Skeletal muscle satellite cell (primary cell): Measurements from ENCODE around the gene GLCCI1.
"Not testable (repeated sequence)": the region's sequence is repeated elsewhere in the genome, so short reads cannot be mapped to it uniquely, and the experiment has no call there.

Experiments used
- H3K27me3 ChIP-seq: 2 replicates; pipeline ENCODE4 v1.7.0; 2013; ENCODE audit warnings: low read length; ENCODE audit not compliant: control insufficient read depth, insufficient read depth
- H3K36me3 ChIP-seq: 2 replicates; pipeline ENCODE4 v1.7.0; 2013; ENCODE audit warnings: mild to moderate bottlenecking, control low read depth, low read length; ENCODE audit not compliant: insufficient read depth
- H3K4me1 ChIP-seq: 2 replicates; pipeline ENCODE4 v1.7.0; 2013; ENCODE audit warnings: low read length; ENCODE audit not compliant: control insufficient read depth, insufficient read depth
- H3K4me2 ChIP-seq: 2 replicates; pipeline ENCODE4 v1.7.0; 2013; ENCODE audit warnings: mild to moderate bottlenecking, low read length
- H3K4me3 ChIP-seq: 2 replicates; pipeline ENCODE4 v1.7.0; 2013; ENCODE audit warnings: low read length
- H3K9ac ChIP-seq: 2 replicates; pipeline ENCODE4 v1.7.0; 2013; ENCODE audit warnings: mild to moderate bottlenecking, low read depth, low read length, moderate library complexity
- H3K9me3 ChIP-seq: replicated peaks from 2 replicates; pipeline ENCODE4 v1.7.0; 2013; ENCODE audit warnings: mild to moderate bottlenecking, control low read depth, low read length

Gene GLCCI1

DNA sequence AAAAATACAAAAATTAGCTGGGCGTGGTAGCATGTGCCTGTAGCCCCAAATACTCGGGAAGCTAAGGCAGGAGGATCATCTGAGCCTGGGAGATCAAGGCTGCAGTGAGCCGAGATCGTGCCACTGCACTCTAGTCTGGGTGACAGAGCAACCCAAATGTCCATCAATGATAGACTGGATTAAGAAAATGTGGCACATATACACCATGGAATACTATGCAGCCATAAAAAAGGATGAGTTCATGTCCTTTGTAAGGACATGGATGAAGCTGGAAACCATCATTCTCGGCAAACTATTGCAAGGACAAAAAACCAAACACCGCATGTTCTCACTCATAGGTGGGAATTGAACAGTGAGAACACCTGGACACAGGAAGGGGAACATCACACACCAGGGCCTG is 26.8 kb downstream of the GLCCI1 start:
- not testable (repeated sequence) for H3K4me2 ChIP-seq, H3K9ac ChIP-seq, H3K4me1 ChIP-seq, H3K9me3 ChIP-seq, H3K27me3 ChIP-seq, H3K4me3 ChIP-seq, H3K36me3 ChIP-seq

DNA sequence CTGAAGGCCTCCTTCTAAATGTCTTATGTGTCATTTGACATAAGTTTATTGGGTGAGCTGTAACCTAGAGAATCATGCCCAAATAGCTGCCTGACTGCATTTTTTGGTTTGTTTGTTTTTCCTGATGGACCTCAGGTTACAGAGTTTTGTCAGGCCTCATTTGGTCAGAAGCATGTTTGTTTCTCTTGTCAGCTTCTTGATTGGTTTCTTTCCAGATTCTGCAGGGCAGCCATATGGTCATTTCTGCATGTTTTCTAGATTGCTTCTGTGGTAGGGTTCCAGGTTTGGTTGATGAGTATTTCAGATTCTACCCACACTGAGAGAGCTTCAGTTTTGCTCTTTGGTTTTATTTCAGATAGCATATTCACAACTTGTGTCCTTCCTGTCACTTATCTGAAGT is 28.0 kb downstream of the GLCCI1 start:
- no peak overlapping the region for H3K4me2 ChIP-seq

DNA sequence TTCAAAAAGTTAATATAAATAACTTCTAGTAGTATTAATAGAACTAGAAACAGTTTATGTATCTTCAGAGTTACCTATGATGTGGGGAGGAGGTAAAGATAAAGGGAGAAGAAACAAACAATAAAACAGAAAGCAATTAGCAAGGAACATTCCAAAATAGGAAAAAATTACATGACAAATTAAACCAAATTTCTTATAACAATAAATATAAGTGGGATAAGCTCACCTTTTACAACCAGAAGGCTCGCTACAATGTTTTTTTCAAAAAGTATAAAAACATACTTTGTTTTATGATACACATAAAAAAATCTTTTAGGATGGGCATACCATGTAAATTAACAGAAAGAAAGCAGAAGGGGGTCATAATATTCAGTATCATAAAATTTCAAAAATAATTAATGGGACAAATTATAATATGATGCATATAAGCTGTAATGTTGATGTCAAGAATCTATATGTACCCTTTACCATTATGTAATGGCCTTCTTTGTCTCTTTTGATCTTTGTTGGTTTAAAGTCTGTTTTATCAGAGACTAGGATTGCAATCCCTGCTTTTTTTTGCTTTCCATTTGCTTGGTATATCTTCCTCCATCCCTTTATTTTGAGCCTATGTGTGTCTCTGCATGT is 31.8 kb downstream of the GLCCI1 start:
- H3K9me3 ChIP-seq = no peaks in the 10 kb centered on the region
- no peak overlapping the region for H3K4me3 ChIP-seq
- H3K36me3 ChIP-seq = no peaks in the 10 kb centered on the region
- peaks cover 8% of the 10 kb centered on the region for H3K4me1 ChIP-seq
- H3K9ac ChIP-seq = no peak overlapping the region
- no peaks in the 10 kb centered on the region for H3K27me3 ChIP-seq
- H3K4me2 ChIP-seq = no peak overlapping the region

More for the DNA sequence above, 28.0 kb downstream of the GLCCI1 start:
- peaks cover 3% of the 10 kb centered on the region for H3K9me3 ChIP-seq
- no peak overlapping the region for H3K4me3 ChIP-seq
- peaks cover 8% of the 10 kb centered on the region for H3K4me1 ChIP-seq
- no peak overlapping the region for H3K9ac ChIP-seq
- H3K27me3 ChIP-seq = no peaks in the 10 kb centered on the region
- H3K36me3 ChIP-seq = no peaks in the 10 kb centered on the region

DNA sequence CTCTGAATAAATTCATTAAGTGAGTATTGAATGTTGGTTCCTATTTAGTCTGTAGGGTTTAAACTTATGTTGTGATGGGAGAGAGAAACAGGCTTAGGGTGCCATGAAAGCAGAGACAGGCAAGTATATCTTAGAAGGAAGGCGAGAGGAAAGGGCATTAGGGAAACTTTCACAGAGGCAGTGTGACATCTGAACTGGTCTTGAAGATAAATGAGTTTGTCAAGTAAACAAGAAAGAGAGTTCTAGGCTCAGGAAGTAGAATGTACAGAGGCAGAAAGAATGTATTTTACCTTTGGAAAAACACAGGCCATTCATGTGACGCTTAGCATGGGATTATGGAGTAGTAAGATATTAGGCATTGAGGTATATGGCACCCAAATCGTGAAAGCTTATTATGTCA is 34.5 kb downstream of the GLCCI1 start:
- H3K36me3 ChIP-seq = peaks cover 12% of the 10 kb centered on the region
- H3K27me3 ChIP-seq = no peaks in the 10 kb centered on the region
- no peak overlapping the region for H3K9ac ChIP-seq
- no peaks in the 10 kb centered on the region for H3K9me3 ChIP-seq
- H3K4me3 ChIP-seq = no peak overlapping the region
- no peak overlapping the region for H3K4me2 ChIP-seq
- no peaks in the 10 kb centered on the region for H3K4me1 ChIP-seq

DNA sequence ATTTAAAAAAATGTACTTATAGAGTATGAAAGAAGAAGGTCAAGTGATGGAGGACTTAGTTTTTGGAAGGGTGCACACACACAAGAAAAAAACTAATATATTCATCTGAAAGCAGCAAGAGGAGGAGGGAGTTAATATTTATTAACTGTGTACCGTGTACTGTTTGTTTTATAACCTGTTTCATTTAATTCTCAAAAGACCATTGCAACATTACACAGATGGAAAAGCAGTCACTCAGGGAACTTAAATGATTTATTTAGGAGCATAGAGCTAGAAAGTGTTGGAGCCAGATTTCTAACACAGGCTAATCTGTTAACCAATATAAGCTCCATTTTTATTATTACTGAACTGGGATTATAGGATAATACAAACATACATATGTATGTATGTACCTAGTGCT is 36.7 kb downstream of the GLCCI1 start:
- no peaks in the 10 kb centered on the region for H3K4me1 ChIP-seq
- no peak overlapping the region for H3K9ac ChIP-seq
- H3K4me3 ChIP-seq = no peak overlapping the region
- H3K4me2 ChIP-seq = no peak overlapping the region
- no peaks in the 10 kb centered on the region for H3K9me3 ChIP-seq
- H3K36me3 ChIP-seq = peaks cover 12% of the 10 kb centered on the region
- no peaks in the 10 kb centered on the region for H3K27me3 ChIP-seq

DNA sequence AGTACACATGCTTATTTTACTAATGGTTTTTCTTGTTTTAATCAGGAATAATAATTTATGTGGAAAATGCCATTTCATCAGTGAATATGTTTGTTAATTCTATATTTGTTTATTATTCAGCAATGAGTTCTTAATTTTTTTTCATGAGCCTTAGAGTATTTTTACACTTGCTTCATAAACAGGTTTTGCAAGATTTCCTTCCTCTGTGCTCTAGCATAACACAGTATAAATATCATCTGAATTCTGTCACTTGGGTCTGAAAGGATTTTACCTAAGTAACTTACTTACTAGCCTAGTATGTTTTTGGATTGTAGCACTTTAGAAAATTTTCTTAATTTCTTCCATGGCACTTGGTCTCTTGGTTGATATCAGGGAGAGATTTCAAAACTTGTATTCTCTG is 45.8 kb downstream of the GLCCI1 start:
- peaks cover 5% of the 10 kb centered on the region for H3K36me3 ChIP-seq
- no peak overlapping the region for H3K4me2 ChIP-seq
- H3K4me3 ChIP-seq = no peak overlapping the region
- no peaks in the 10 kb centered on the region for H3K9me3 ChIP-seq
- no peak overlapping the region for H3K9ac ChIP-seq
- no peaks in the 10 kb centered on the region for H3K4me1 ChIP-seq
- H3K27me3 ChIP-seq = no peaks in the 10 kb centered on the region

DNA sequence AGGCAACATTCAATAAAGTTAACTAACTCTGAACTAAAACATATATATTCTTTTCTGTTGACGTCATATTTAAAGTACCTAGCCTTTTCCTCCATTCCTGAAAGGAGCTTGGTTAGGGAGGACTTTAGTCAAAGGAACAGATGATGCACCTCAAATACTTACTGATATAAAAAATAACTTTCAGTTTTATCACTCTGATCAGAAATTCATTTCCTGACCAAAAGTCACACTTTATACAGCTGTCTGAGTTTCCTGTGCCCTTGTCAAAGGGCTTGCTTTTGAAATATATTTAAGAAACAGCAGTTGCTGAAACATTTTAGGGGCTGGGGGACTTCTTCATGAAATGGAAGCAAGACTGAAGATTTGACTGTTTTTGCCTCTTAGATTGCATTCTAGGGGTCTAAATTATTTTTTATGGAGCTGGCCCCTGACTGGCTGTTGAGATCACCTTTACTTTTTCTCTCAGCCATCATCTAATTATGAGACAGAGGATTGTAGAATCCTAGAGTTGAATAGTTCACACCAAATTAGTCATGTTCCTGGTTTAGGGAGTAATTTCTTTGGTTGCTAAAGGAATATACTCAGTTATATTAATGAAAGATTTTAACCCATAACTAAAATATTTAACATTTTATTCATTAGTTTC is 46.6 kb downstream of the GLCCI1 start:
- H3K4me2 ChIP-seq = no peak overlapping the region
- H3K27me3 ChIP-seq = no peaks in the 10 kb centered on the region
- H3K9me3 ChIP-seq = no peaks in the 10 kb centered on the region
- no peak overlapping the region for H3K4me3 ChIP-seq
- H3K9ac ChIP-seq = no peak overlapping the region
- no peaks in the 10 kb centered on the region for H3K4me1 ChIP-seq
- peaks cover 5% of the 10 kb centered on the region for H3K36me3 ChIP-seq

DNA sequence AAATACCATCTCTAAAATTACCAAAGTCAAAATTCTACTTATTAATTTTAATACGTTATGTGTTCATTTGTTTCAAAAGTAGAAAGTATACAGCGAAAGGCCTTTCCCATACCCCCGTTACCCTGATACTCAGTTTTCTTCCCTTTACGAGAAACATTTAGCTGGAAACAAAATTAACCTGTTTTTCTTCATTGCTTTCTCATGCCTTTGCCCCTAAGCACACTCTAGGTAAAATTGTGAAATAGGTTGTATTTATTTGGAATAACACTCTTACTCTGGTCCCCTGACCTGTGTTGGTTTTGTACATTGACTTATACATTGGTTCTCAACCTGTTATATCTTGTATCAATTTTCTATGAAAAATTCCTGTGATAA is 47.1 kb downstream of the GLCCI1 start:
- Histone ChIP-seq H3K9me3 (no peaks in the 10 kb centered on the region), H3K27me3 (no peaks in the 10 kb centered on the region), H3K9ac (no peak overlapping the region), H3K4me3 (no peak overlapping the region), H3K4me1 (no peaks in the 10 kb centered on the region), H3K36me3 (peaks cover 5% of the 10 kb centered on the region), H3K4me2 (no peak overlapping the region)

DNA sequence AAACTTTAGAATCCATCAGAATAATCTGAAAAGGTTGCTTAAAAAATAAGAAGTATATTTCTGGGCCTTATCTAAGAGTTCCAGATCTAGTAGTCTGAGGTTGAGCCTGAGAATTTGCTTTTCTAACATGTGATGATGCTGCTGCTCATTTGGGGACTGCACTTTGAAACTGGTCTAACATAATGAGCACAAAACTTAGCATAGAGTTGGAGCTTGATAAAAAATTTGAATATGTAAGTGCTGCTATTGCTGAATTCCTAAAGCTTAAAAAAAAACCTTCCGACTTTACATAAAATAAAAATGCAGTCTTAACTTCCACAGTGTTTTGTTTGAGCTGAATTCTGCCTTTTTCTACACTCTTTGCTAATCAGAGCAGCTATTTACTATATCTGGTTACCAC is 48.8 kb downstream of the GLCCI1 start:
- H3K9me3 ChIP-seq = no peaks in the 10 kb centered on the region
- H3K4me1 ChIP-seq = no peaks in the 10 kb centered on the region
- no peaks in the 10 kb centered on the region for H3K36me3 ChIP-seq
- H3K4me2 ChIP-seq = no peak overlapping the region
- H3K4me3 ChIP-seq = no peak overlapping the region
- H3K27me3 ChIP-seq = no peaks in the 10 kb centered on the region
- no peak overlapping the region for H3K9ac ChIP-seq

DNA sequence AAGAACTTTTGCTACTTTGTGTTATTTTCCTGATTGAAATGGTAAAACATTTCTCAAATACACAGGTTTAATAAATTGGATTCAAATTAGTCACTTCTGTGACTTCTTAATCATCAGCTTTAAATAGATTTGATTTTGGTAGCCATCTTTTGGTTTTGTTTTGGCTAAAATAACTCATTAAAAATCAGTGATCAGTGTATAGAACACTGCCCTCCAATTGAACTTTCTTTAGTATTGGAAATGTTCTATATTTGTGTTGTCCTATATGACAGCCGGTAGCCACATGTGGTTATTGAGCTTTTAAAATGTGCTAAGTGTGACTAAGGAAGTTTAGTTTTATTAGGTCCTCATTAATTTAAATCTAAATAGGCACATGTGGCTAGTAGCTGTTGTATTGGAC is 50.4 kb downstream of the GLCCI1 start:
- H3K27me3 ChIP-seq = no peaks in the 10 kb centered on the region
- no peak overlapping the region for H3K4me2 ChIP-seq
- H3K9ac ChIP-seq = no peak overlapping the region
- H3K9me3 ChIP-seq = no peaks in the 10 kb centered on the region
- no peaks in the 10 kb centered on the region for H3K4me1 ChIP-seq
- H3K36me3 ChIP-seq = peaks cover under 1% of the 10 kb centered on the region
- no peak overlapping the region for H3K4me3 ChIP-seq

DNA sequence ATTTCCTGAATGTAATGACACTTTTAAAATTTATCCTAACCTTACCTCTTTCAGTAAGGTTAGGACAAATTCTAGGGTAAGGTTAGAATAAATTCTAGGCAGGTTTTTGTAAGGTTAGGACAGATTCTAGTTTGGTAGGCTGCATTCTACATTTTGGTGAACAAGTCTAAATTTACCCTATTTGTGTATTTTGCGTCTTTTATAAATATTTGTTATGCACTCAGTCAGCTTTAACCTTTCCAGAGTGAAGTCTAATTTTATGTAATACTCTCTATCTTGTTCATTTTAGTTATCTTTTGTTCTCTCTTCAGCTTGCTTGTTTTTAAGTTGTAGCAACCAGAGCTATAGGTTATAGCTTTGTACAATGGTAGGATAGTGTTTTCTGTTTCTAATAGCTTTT is 54.0 kb downstream of the GLCCI1 start:
- Histone ChIP-seq H3K27me3 (no peaks in the 10 kb centered on the region), H3K4me1 (no peaks in the 10 kb centered on the region), H3K9me3 (no peaks in the 10 kb centered on the region), H3K36me3 (peaks cover 18% of the 10 kb centered on the region), H3K4me3 (no peak overlapping the region), H3K4me2 (no peak overlapping the region), H3K9ac (no peak overlapping the region)

DNA sequence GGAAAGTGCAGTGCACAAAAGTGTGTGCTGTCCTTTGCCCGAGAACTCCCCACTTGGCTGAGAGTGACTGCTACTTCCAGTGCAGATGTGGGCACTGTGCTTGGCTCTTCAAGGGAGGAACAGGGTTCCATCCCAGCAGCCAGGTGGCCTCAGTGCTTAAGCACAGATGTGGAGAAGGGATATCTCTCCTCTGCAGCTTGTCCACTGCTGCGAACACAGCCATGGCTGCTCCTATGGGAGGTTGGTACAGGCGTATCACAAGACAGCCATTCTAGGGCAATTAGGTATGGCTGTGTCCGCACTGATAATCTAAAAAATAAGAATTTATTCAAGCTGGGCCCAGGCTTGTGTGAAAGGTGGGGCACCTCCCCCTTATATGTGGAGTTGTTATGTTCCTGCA is 66.6 kb downstream of the GLCCI1 start:
- no peak overlapping the region for H3K4me2 ChIP-seq
- H3K27me3 ChIP-seq = no peaks in the 10 kb centered on the region
- no peaks in the 10 kb centered on the region for H3K4me1 ChIP-seq
- H3K9ac ChIP-seq = no peak overlapping the region
- no peaks in the 10 kb centered on the region for H3K36me3 ChIP-seq
- no peak overlapping the region for H3K4me3 ChIP-seq
- no peaks in the 10 kb centered on the region for H3K9me3 ChIP-seq
